GM18507 (cell line): ENCODE results near the gene ERCC4.
"Not testable (repeated sequence)": the region's sequence is repeated elsewhere in the genome, so short reads cannot be mapped to it uniquely, and the experiment has no call there.

Experiments
- DNase-seq: peaks from one replicate; pipeline ENCODE4 v3.0.0; 2011; ENCODE audit warnings: low read depth; ENCODE audit not compliant: insufficient read length; ENCODE audit errors: extremely low spot score
- FAIRE-seq: peaks from 2 replicates; lab custom pipeline; 2011; peaks lifted over from hg19 to GRCh38; lab: Jason Lieb, UNC

Gene ERCC4

DNA sequence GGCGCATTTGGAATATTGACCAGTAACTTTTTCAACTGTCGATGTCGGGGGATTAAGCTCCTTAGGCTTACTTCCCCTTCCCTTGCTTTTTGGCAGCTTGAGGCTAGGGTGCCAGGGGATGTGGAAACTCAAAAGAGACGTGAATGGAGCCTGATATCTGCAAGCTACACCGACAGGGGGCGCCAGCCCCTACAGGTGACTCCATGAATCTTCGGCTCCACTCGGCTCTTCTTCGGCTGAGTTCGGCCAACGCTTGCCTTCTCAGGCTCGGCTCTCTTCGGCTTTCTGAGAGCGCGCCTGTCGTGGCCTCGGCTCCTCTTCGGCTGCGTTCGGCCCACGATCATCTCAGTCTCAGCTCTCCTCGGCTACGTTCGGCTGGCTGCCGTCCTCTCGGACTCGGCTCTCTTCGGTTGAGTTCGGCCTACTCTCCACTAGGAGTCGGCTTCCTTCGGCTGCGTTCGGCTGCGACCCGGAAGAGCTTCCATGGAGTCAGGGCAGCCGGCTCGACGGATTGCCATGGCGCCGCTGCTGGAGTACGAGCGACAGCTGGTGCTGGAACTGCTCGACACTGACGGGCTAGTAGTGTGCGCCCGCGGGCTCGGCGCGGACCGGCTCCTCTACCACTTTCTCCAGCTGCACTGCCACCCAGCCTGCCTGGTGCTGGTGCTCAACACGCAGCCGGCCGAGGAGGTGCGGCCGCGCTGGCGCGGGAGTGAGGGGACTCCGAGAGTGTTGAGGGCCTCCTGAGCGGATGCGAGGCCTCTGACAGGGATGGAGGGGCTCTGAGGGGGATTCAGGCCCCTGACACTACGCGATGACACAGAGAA is at the start of gene ERCC4:
TSS of gene ERCC4 (plus strand) at position 472 of the 827 bp plus-strand sequence. CDS start at position 484, 12 bp downstream.
- DNase-seq, result peak; percentile 92
- FAIRE-seq, result peak; percentile 100

DNA sequence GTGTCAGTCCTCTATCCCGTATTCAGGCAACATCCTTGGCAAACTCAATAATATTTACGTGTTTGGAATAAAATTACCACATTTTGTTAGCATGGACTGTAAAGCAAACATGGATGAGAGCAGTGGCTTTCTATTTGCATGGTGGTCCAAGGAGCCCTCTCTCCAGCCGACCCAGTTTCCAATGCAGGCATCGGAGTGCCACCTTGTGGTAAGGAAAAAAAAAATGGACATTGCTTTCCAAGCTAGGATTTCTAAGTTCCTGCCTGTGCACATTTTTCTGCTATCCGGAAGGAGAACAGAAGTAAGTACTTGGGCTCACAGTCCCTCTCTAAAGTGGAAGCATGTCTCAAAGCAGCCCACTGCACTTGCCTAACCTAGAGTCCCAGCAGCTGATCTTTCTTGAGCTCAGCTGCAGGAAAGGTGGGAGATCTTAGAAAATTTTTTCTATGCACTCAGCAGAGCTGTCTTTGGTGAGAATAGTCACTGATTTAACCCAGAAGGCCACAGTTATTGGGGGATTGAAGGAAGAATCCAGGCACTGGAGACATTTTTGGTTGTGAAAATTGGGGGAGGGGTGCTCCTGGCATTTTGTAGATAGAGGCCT is 46.0 kb upstream of the ERCC4 start:
- no peak for FAIRE-seq
- no peak for DNase-seq

DNA sequence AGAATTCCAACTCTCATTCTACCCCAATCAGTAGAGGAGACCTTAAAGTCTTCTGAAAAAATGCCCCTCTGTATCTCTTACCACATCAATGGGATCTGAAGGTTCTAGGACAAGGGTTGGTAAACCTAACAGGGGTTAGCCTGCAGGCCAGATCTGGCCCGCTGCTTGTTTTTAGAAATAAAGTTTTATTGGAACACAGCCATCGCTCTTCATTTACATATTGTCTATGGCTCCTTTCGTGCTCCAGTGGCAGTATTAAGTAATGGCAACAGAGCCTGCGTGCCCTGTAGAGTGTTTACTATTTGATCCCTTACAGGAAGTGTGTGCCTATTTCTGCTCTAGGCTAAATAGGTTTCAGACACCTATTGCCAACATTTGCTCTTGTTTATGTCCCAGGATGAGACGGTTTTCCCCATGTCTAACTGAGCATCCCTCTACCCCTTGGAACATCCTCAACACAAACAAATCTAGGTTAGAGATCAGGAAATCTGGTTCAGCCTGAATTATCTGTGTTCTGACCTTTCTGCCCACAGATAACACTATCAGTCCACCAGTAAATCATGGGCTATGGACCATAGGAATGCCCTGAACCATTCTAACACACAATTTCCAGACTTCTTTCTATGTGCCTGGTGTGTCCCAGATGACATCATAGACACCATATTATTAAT is 44.2 kb upstream of the ERCC4 start:
- DNase-seq (no peak), FAIRE-seq (no peak)

DNA sequence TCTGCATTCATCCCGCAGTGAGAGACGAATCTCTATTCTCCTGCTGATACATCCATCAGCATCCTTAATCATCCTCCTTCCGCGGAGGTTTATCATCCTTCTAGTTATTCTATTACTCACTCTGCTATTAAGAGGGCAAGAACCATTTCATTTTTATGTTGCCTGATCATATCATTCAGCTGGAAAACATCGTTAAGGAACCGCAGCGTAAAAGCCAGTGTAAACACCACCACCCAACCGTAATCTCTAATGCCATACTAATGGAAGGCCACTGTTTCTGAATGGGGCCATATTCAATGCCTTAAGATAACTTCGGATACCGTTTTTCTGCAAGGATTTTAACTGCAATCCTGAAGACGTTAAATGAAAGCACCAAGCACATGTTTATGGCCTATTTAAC is 36.7 kb upstream of the ERCC4 start:
- FAIRE-seq, result no peak
- DNase-seq, result no peak

GRCh38 chr16:13883881-13884280 is 36.1 kb upstream of the ERCC4 start:
- DNase-seq (no peak), FAIRE-seq (no peak)

GRCh38 chr16:13885700-13886099 is 34.3 kb upstream of the ERCC4 start:
- FAIRE-seq (no peak), DNase-seq (no peak)

DNA sequence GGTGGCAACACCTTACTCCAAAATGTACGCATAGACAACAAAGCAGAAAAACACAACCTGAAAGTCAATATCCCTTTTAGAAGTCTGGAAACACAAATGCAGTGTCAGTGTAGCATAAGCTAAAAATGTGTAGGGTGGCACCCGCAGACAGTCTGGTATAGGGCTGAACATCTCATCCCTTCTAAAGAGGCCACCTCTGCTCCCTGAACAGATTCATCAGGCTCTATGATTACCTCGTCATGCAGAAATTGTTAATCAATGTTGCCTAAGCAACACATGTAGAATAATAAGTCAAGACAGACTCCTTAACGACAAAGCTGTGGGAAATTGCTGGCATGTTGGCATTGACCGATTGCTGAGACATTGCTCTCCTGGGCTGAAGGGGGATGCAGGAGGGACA is 33.3 kb upstream of the ERCC4 start:
- FAIRE-seq, result no peak
- DNase-seq, result no peak

GRCh38 chr16:13889323-13889722 is 30.6 kb upstream of the ERCC4 start:
- DNase-seq, FAIRE-seq: not testable (repeated sequence)

- FAIRE-seq, result no peak
- no peak for DNase-seq
Observed at GRCh38 chr16:13892301-13892700, 27.7 kb upstream of the ERCC4 start.

DNA sequence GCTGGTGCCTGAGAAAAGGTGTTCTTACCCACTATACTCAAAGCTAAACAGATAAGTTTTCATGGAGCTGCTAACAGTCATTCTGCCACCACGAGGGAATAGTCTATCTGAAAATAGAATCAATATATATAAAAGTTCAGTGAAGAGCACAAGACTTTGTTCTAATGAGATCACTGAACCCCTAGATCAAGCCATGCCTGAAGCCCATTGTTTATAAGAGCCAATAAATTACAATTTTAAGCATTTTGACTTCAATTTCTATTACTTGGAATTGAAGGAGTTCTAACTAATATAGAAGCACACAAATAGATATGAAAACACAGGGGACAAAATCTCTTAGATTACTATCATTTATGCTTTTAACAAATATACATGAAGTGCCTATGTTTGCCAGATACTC is 24.4 kb upstream of the ERCC4 start:
- DNase-seq, result no peak
- no peak for FAIRE-seq

DNA sequence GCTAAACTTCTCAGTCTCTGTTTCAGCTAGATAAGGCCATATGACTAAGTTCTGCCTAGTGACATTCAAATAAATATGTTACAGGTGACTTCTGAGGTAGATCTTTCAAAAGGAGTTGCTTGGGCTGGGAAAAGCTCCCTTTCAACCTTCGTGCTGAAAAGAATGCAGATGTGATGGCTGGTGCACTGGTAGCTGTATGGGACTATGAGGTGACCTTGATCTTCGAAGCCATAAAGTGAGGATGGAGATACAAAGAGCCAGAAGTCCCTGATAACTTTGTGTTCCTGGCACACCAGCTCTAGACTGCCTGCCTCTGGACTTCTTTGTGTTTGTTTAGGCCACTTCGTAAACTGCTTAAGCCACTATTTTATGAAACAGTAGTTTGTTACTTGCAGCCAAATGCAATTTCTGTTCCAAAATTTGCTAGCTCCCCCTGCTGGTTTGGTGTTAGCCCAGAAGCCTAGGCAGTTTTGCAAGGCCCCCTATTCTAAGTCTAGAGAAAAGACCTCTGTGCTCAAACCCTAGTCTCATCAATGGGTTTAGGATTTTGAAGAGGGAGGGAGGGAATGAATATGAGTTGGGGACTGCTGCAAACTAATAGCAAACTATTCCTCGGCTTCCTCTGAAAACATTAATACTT is 23.3 kb upstream of the ERCC4 start:
- DNase-seq (no peak), FAIRE-seq (no peak)

DNA sequence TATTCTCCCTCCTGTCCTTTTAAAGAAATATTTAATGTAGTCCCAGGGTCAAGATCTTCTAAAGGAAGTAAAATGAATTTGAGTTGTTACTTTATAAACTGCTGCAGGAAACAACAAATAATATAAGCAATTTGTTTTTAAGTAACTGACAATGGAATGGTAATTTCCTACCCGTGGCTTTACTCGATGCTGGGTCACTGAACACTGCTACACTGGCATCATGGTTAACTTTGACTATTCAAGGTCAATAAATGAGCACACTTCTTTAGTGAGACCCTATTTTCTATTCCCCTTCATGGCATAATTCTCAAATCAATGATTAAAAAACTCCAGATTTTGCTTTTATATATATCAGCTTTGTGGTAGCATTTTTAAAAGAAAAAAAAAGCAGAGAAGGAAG is 22.1 kb upstream of the ERCC4 start:
- no peak for FAIRE-seq

GRCh38 chr16:13898233-13898632 is 21.7 kb upstream of the ERCC4 start:
- DNase-seq (no peak), FAIRE-seq (no peak)

More for the DNA sequence above, 22.1 kb upstream of the ERCC4 start:
- no peak for DNase-seq

DNA sequence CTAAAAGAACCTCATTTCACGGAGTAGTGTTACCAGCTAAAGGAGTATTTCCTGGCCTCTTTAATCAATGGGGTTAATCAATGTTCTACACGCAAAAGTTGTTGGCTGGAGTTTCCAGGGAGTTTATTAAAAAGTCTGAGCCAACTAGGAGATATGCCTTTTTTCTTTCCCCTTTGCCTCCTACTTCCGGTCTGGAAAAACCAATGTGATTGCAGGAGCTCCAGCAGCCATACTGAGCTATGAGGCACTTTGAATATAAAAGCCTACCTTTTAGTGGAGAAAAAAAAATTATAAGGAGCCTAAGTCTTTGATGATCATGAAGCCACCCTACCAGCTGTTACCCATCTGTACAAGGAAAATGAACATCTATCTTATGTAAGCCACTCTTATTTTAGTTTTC is 17.9 kb upstream of the ERCC4 start:
- FAIRE-seq, result no peak
- no peak for DNase-seq

DNA sequence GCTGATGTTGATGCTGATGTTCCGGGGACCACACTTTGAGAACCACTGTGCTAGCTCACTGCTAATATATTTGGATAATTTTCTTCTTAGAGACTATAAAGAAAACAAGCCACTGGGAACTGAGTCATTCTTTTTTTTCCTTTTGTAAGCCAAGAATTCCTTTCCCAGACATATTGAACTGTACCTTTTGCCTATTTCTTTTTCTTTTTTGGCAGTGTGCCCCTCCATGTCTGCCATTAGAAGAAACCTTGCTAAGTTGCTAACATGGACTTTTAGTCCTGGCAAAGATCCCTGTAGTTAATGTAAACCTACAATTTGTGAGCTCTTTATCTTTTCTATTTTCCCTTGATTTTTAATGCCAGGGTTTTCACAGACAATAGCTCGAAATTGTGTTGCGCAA is 17.3 kb upstream of the ERCC4 start:
- FAIRE-seq, result no peak

DNA sequence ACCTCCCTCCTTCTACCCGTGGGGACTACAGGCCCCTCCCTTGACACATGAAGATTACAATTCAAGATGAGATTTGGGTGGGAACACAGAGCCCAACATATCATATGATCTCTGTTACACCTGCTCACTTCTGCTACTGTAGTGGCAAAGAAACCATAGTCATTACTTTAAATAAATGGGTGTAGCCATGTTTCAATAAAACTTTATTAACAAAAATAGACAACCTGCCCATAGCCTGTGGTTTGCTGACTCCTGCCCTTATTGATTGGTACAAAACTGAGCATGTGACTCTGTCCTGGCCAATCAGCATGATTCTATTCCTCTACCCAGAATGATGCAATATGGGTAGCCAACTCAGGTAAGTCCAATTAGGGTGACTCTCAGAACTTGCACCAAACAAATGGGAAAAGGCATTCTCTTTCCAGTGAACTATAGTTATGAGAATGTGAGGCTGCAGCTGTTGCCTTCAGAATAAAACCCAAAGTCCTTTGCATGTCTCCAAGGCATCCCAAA is 15.7 kb upstream of the ERCC4 start:
- FAIRE-seq (no peak), DNase-seq (no peak)

More for the DNA sequence above, 17.3 kb upstream of the ERCC4 start:
- no peak for DNase-seq

- FAIRE-seq, DNase-seq: not testable (repeated sequence)
Observed at GRCh38 chr16:13904822-13905221, 15.1 kb upstream of the ERCC4 start.

- no peak for FAIRE-seq
Observed at GRCh38 chr16:13906168-13907089, 13.5 kb upstream of the ERCC4 start.

GRCh38 chr16:13907431-13907830 is 12.5 kb upstream of the ERCC4 start:
- no peak for FAIRE-seq
- no peak for DNase-seq

More at GRCh38 chr16:13906168-13907089, 13.5 kb upstream of the ERCC4 start:
- DNase-seq, result no peak
